ENCODE measurements around the gene CTSL.

- TF ChIP-seq CTCF (IDR thresholded peaks at IDR 0.05; ENCODE audit: insufficient read depth, low read length, poor library complexity, severe bottlenecking) (no peak), EZH2phosphoT487 (conservative IDR thresholded peaks at IDR 0.05; ENCODE audit: low read length) (no peak)
Measured at GRCh38 chr9:87686520-87687090, 39.3 kb upstream of the CTSL start.
